Neutrophil (primary cell): ENCODE measurements around the gene JAG2.

Experiments
- H3K27ac ChIP-seq: fragments of 200-600 bp; sonication (generic); 2 replicates; pipeline ENCODE4 v1.5.1; 2016; ENCODE audit warnings: mild to moderate bottlenecking, moderate library complexity
- H3K27me3 ChIP-seq: fragments of 200-600 bp; sonication (generic); 2 replicates; pipeline ENCODE4 v1.6.0; 2016; ENCODE audit warnings: mild to moderate bottlenecking
- H3K36me3 ChIP-seq: fragments of 200-600 bp; sonication (generic); 2 replicates; pipeline ENCODE4 v1.5.1; 2017
- H3K4me1 ChIP-seq, 2 experiments: fragments of 200-600 bp in 1 of 2; sonication (generic) in 1 of 2; 1 replicate in 1 of 2; 2 replicates in 1 of 2; pipeline versions ENCODE4 v1.5.1 to v1.6.1; 2013 to 2016; ENCODE audit warnings: low read depth in 1 of 2, low read length in 1 of 2, mild to moderate bottlenecking in 1 of 2, moderate library complexity in 1 of 2; ENCODE audit not compliant: control insufficient read depth in 1 of 2, insufficient read depth in 1 of 2
- H3K4me3 ChIP-seq, 2 experiments: fragments of 200-600 bp in 1 of 2; sonication (generic) in 1 of 2; 1 replicate in 1 of 2; 2 replicates in 1 of 2; pipeline ENCODE4 v1.5.1; 2013 to 2016; ENCODE audit warnings: low read depth in 1 of 2, low read length in 1 of 2, mild to moderate bottlenecking in 1 of 2, moderate library complexity in 1 of 2
- H3K9me3 ChIP-seq: fragments of 200-600 bp; sonication (generic); 2 replicates; pipeline ENCODE4 v1.5.1; 2016
- CTCF ChIP-seq: fragments of 200-600 bp; sonication (generic); IDR thresholded peaks from 2 replicates; pipeline ENCODE4 v1.5.1; 2016; ENCODE audit warnings: antibody characterized with exemption

JAG2 gene

GRCh38 chr14:105150026-105150367 lies 18.6 kb downstream of the JAG2 start:
- no peak overlapping the region for H3K27ac ChIP-seq
- H3K36me3 ChIP-seq = no peaks in the 10 kb centered on the region
- H3K4me1 ChIP-seq = no peaks in the 10 kb centered on the region
- H3K27me3 ChIP-seq = no peaks in the 10 kb centered on the region
- H3K9me3 ChIP-seq = no peaks in the 10 kb centered on the region
- no peak for TF ChIP-seq CTCF
- H3K4me3 ChIP-seq = no peak overlapping the region

GRCh38 chr14:105149146-105149781 lies 19.3 kb downstream of the JAG2 start:
- Histone ChIP-seq H3K4me3 (no peak overlapping the region), H3K36me3 (no peaks in the 10 kb centered on the region), H3K9me3 (no peaks in the 10 kb centered on the region), H3K4me1 (no peaks in the 10 kb centered on the region), H3K27ac (no peak overlapping the region), H3K27me3 (no peaks in the 10 kb centered on the region)
- no peak for TF ChIP-seq CTCF

DNA sequence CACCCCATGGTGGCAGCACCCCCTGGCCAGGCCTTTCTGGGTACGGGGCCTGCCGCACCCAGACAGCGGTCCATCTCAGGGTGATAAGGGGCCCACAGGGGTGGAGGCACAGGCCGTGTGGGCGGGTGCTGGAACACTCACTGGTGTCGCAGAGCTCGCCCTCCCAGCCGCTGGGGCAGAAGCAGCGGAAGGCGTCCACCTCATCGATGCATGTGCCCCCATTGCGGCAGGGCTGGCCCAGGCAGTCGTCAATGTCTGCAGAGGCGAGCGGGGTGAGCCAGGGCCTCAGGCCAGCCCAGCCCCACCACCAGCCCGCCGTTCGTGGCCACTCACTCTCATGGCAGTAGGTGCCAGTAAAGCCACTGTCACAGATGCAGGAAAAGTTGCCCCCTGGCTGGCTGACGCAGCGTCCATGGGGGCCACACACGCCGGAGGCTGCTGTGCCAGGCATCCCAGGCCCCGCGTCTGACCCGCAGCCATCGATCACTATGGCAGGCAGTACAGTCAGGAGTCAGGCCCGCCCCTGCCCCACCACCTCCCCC lies 19.9 kb downstream of the JAG2 start:
- H3K27me3 ChIP-seq = no peaks in the 10 kb centered on the region

DNA sequence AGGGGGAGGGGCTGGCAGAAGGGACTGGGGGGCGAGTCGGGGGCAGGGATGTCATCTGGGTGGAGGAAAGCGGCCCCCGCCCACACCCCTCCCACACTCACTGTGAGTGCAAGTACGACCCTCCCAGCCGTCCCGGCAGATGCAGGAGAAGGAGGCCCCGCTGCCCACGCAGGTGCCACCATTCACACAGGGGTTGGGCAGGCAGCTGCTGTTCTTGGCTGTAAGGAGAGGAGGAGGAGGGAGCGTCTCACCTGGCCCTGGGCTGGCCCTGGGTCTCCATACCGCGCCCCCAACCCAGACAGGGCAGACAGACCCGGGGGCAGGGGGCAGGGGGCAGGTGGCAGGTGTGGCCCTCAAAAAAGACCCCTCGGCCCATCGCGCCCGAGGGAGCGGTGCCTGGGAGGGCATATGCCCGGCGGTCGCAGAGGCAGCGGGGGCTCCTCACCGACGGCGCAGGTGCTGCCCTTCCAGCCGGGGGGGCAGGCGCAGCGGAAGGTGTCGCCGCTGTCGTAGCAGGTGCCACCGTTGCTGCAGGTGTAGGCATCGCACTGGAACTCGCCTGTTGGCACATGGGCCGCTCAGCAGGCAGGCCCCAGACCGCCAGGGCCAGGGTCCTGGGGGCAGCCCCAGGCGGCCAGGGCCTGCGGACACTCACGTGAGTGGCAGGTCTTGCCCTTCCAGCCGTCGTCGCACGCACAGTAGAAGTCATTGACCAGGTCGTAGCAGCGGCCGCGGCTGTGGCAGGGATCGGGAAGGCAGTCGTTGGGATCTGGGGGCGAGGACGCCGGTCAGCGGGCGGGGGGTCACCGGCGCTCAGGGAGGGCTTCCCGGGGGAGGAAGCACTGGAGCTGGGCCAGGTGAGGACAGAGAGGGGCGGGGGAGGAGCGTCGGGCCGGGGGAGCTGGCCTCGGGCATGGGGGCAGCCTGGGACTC lies 20.6 kb downstream of the JAG2 start:
- Histone ChIP-seq H3K4me3 (no peak overlapping the region), H3K36me3 (no peaks in the 10 kb centered on the region)

More for the DNA sequence above, 19.9 kb downstream of the JAG2 start:
- no peaks in the 10 kb centered on the region for H3K9me3 ChIP-seq
- no peak overlapping the region for H3K4me3 ChIP-seq
- no peak for TF ChIP-seq CTCF
- no peak overlapping the region for H3K27ac ChIP-seq
- H3K4me1 ChIP-seq = no peaks in the 10 kb centered on the region
- H3K36me3 ChIP-seq = no peaks in the 10 kb centered on the region

More for the DNA sequence above, 20.6 kb downstream of the JAG2 start:
- Histone ChIP-seq H3K27me3 (no peaks in the 10 kb centered on the region), H3K27ac (no peak overlapping the region), H3K9me3 (no peaks in the 10 kb centered on the region), H3K4me1 (no peaks in the 10 kb centered on the region)
- TF ChIP-seq CTCF = no peak
